SU-DHL-6 (cell line): Measurements from ENCODE around the gene SORBS2.

ENCODE experiments used
- CTCF ChIP-seq: fragments of 200-600 bp; sonication (generic); IDR thresholded peaks from one replicate; pipeline ENCODE4 v1.5.1; 2017; ENCODE audit warnings: antibody characterized with exemption, mild to moderate bottlenecking, low read length, moderate library complexity; ENCODE audit not compliant: insufficient read depth, poor library complexity, severe bottlenecking
- EZH2phosphoT487 ChIP-seq: fragments of 200-600 bp; sonication (generic), shearing (Covaris generic); conservative IDR thresholded peaks from 2 replicates; pipeline ENCODE4 v1.6.1; 2018; ENCODE audit warnings: mild to moderate bottlenecking, antibody characterized with exemption, low read length, moderate library complexity, mixed read lengths

- TF ChIP-seq CTCF (no peak), EZH2phosphoT487 (no peak)
Observed at GRCh38 chr4:185809533-185810071, 2.4 kb downstream of the SORBS2 start.
